Measurements from ENCODE around the gene AP2A2. TPM values are rescaled to one million over a fixed set of nuclear protein-coding genes. Genes with fewer than 3 reads are reported as not detected.

AP2A2 gene
- total RNA-seq, 1 experiment from 2014 or later: 29.6 TPM

- TF ChIP-seq CTCF (conservative IDR thresholded peaks at IDR 0.05; ENCODE audit: low read depth, low read length) (no peak), EZH2phosphoT487 (IDR thresholded peaks at IDR 0.05; ENCODE audit: borderline replicate concordance, low read length) (no peak), EZH2 (IDR thresholded peaks at IDR 0.05; ENCODE audit: low read length, unreplicated experiment) (no peak)
- Histone ChIP-seq H3K27me3 (ENCODE audit: low read length) (no peaks in the 10 kb centered on the region), H3K27ac (ENCODE audit: low read length) (no peak overlapping the region), H3K4me2 (ENCODE audit: low read length) (no peak overlapping the region), H2AFZ (ENCODE audit: low read length) (no peak overlapping the region), H3F3A (ENCODE audit: low read length, unreplicated experiment) (no peaks in the 10 kb centered on the region), H3K36me3 (ENCODE audit: low read depth, low read length) (no peaks in the 10 kb centered on the region; the same call in 1 of the 2 replicates), H3K4me3 (ENCODE audit: low read length) (no peak overlapping the region), H3K9me2 (replicated peaks; ENCODE audit: low read length) (no peaks in the 10 kb centered on the region), H4K20me1 (ENCODE audit: low read length) (no peaks in the 10 kb centered on the region), H3K79me2 (ENCODE audit: low read length) (peaks cover 3% of the 10 kb centered on the region; the same call in 1 of the 2 replicates), H3K9me3 (ENCODE audit: low read length) (no peaks in the 10 kb centered on the region), H3K4me1 (ENCODE audit: insufficient read depth, low read length) (peaks cover 6% of the 10 kb centered on the region; the same call in 1 of the 2 replicates), H3K9ac (ENCODE audit: low read length) (no peak overlapping the region)
- ATAC-seq (no peak), DNase-seq (no peak)
- BruUV-seq (replicated peaks): no TSS peak
- CTCF ChIA-PET: no interaction called here
- intact Hi-C loops (cut with micrococcal nuclease): no loop called here
- POLR2A ChIA-PET (ENCODE audit: unreplicated experiment): no interaction called here
Measured at GRCh38 chr11:970319-970871, 44.7 kb downstream of the AP2A2 start.

GRCh38 chr11:971092-971690 lies 45.5 kb downstream of the AP2A2 start:
- ATAC-seq (no peak), DNase-seq (no peak)
- no peak for TF ChIP-seq EZH2phosphoT487 (IDR thresholded peaks at IDR 0.05; ENCODE audit: borderline replicate concordance, low read length)
- TF ChIP-seq EZH2 (IDR thresholded peaks at IDR 0.05; ENCODE audit: low read length, unreplicated experiment): no peak
- TF ChIP-seq CTCF (conservative IDR thresholded peaks at IDR 0.05; ENCODE audit: low read depth, low read length): no peak
- CTCF ChIA-PET: no interaction called here
- Histone ChIP-seq H2AFZ (ENCODE audit: low read length) (no peak overlapping the region), H3K4me3 (ENCODE audit: low read length) (no peak overlapping the region), H3K79me2 (ENCODE audit: low read length) (peaks cover 3% of the 10 kb centered on the region; the same call in 1 of the 2 replicates), H3K9me2 (replicated peaks; ENCODE audit: low read length) (no peaks in the 10 kb centered on the region), H4K20me1 (ENCODE audit: low read length) (no peaks in the 10 kb centered on the region), H3K9ac (ENCODE audit: low read length) (no peak overlapping the region), H3K4me1 (ENCODE audit: insufficient read depth, low read length) (peaks cover 5% of the 10 kb centered on the region; the same call in 1 of the 2 replicates), H3K27ac (ENCODE audit: low read length) (no peak overlapping the region), H3K27me3 (ENCODE audit: low read length) (no peaks in the 10 kb centered on the region), H3K36me3 (ENCODE audit: low read depth, low read length) (no peaks in the 10 kb centered on the region; the same call in 1 of the 2 replicates), H3K4me2 (ENCODE audit: low read length) (no peak overlapping the region), H3K9me3 (ENCODE audit: low read length) (no peaks in the 10 kb centered on the region), H3F3A (ENCODE audit: low read length, unreplicated experiment) (no peaks in the 10 kb centered on the region)
- intact Hi-C loops (cut with micrococcal nuclease): no loop called here
- no TSS peak for BruUV-seq (replicated peaks)
- POLR2A ChIA-PET (ENCODE audit: unreplicated experiment): no interaction called here

- no peak for TF ChIP-seq EZH2phosphoT487 (IDR thresholded peaks at IDR 0.05; ENCODE audit: borderline replicate concordance, low read length)
- TF ChIP-seq CTCF (conservative IDR thresholded peaks at IDR 0.05; ENCODE audit: low read depth, low read length): no peak
- no peak for TF ChIP-seq EZH2 (IDR thresholded peaks at IDR 0.05; ENCODE audit: low read length, unreplicated experiment)
- DNase-seq (no peak), ATAC-seq (no peak)
- Histone ChIP-seq H3K4me1 (ENCODE audit: insufficient read depth, low read length) (no peaks in the 10 kb centered on the region), H3K9ac (ENCODE audit: low read length) (no peak overlapping the region), H3K4me3 (ENCODE audit: low read length) (no peak overlapping the region), H4K20me1 (ENCODE audit: low read length) (no peaks in the 10 kb centered on the region), H3K36me3 (ENCODE audit: low read depth, low read length) (no peaks in the 10 kb centered on the region; the same call in 1 of the 2 replicates), H3K4me2 (ENCODE audit: low read length) (no peak overlapping the region), H3K27ac (ENCODE audit: low read length) (no peak overlapping the region), H3K9me2 (replicated peaks; ENCODE audit: low read length) (no peaks in the 10 kb centered on the region), H3K79me2 (ENCODE audit: low read length) (peaks cover 3% of the 10 kb centered on the region; the same call in 1 of the 2 replicates), H2AFZ (ENCODE audit: low read length) (no peak overlapping the region), H3F3A (ENCODE audit: low read length, unreplicated experiment) (no peaks in the 10 kb centered on the region), H3K27me3 (ENCODE audit: low read length) (no peaks in the 10 kb centered on the region), H3K9me3 (ENCODE audit: low read length) (no peaks in the 10 kb centered on the region)
- ChIA-PET CTCF (no interaction called here), POLR2A (ENCODE audit: unreplicated experiment) (no interaction called here)
- BruUV-seq (replicated peaks): no TSS peak
- intact Hi-C loops (cut with micrococcal nuclease): no loop called here
Measured at GRCh38 chr11:971731-972365, 46.2 kb downstream of the AP2A2 start.

Measured in PC-3 (cell line).